Spleen (tissue), 7 donors: ENCODE data around the gene MED10.

Experiments used
- CTCF ChIP-seq, 11 experiments: fragments of 200-600 bp in 7 of 11; fragments of 450-650 bp in 4 of 11; sonication (generic) in 4 of 11; IDR thresholded peaks in 8 of 11; conservative IDR thresholded peaks in 3 of 11; 1 replicate in 7 of 11; 2 replicates in 4 of 11; pipeline versions ENCODE4 v1.4.0 to v1.8.0; 2016 to 2021; ENCODE audit warnings: antibody characterized with exemption in 11 of 11, inconsistent platforms in 4 of 11, mild to moderate bottlenecking in 1 of 11
- POLR2A ChIP-seq, 3 donors: fragments of 450-650 bp; IDR thresholded peaks; one replicate each; pipeline ENCODE4 v1.5.1; 2017; ENCODE audit warnings: antibody characterized with exemption in 3 of 3, mild to moderate bottlenecking in 1 of 3
- donor health status: DM: no; HTN: no; CAD: no; lungs with moderate emphysema.
- donor health status: DM: no; HTN: no; CAD: no.
- donor health status: DM: no; HTN: no; CAD: no.

DNA sequence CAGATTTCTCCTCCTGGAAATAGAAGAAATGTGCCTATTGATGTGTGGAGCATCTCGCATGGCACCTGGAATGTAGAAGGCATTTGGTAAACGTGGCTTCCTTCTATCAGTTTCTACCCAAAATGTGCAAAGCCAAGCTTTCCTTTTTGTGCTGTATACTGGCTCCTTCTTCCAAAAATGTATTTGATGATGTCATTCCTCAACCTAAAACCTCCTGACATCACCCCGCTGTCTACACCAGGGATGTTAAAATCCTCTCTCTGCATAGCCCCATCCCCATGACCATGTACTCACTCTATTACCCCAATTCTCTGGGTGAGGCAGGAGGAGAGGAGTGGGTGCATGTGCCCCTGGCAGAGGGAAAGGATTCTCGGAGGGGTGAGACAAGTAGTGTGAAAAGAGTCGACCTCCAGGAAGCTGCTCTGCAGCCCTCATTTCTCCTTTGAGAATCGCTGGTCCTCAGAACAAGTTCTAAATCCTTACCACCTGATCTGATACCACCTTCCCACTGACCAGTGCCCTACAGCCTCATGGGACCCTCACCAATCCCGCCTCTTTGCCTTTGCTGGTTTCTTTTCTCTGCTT lies 11.7 kb upstream of the MED10 start:
- TF ChIP-seq CTCF (IDR thresholded peaks at IDR 0.05 in 8 of 11, conservative IDR thresholded peaks at IDR 0.05 in 3 of 11) (no peak), POLR2A (IDR thresholded peaks at IDR 0.05) (no peak)
